ENCODE measurements around the gene C6orf62. TPM values are rescaled to one million over a fixed set of nuclear protein-coding genes. Genes with fewer than 3 reads are reported as not detected.
A peak's percentile ranks its signal among the peaks of the same experiment; 100 is the strongest.
"Not testable (repeated sequence)": the region's sequence is repeated elsewhere in the genome, so short reads cannot be mapped to it uniquely, and the experiment has no call there.

The C6orf62 gene
- total RNA-seq, 1 donor from 2014 or later, result 113 TPM

DNA sequence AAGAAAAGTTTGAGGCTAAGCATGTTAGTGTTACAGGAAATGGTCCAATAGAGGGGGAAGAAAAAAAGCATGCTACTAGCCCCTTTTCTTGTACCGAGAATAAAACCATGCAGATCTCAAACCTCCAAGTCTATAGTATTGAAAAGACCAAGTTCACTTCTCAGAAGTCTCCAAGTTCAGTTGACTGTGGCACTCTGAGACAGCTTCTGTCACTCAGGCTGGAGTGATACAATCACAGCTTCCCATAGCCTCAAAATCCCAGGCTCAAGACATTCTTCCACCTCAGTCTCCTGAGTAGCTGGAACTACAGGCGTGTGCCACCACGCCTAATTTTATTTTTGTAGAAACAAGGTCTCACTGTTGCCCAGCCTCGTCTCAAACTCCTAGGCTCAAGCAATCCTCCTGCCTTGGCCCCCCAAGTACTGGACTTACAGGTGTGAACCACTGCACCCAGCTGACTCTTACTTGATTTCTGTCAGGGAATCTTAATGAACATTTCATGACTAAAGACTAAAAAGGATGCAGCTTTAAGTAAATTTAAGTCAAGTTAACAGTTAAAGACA is 16.2 kb downstream of the C6orf62 start:
- peaks cover 17% of the 10 kb centered on the region for H3K4me1 Mint-ChIP-seq
- H3K27me3 Mint-ChIP-seq, result no peaks in the 10 kb centered on the region
- H3K4me3 Mint-ChIP-seq, result no peak overlapping the region
- intact Hi-C loops (cut with micrococcal nuclease), result loop anchor here (5.0 kb wide), 1 partner anchor 36 kb away; the partner anchor contains the start of genes ACOT13 and TDP2
- DNase-seq, result no peak
- H3K9me3 Mint-ChIP-seq, result no peaks in the 10 kb centered on the region
- no peak overlapping the region for H3K27ac Mint-ChIP-seq
- H3K36me3 Mint-ChIP-seq (ENCODE audit: low read depth), result peaks cover 68% of the 10 kb centered on the region

DNA sequence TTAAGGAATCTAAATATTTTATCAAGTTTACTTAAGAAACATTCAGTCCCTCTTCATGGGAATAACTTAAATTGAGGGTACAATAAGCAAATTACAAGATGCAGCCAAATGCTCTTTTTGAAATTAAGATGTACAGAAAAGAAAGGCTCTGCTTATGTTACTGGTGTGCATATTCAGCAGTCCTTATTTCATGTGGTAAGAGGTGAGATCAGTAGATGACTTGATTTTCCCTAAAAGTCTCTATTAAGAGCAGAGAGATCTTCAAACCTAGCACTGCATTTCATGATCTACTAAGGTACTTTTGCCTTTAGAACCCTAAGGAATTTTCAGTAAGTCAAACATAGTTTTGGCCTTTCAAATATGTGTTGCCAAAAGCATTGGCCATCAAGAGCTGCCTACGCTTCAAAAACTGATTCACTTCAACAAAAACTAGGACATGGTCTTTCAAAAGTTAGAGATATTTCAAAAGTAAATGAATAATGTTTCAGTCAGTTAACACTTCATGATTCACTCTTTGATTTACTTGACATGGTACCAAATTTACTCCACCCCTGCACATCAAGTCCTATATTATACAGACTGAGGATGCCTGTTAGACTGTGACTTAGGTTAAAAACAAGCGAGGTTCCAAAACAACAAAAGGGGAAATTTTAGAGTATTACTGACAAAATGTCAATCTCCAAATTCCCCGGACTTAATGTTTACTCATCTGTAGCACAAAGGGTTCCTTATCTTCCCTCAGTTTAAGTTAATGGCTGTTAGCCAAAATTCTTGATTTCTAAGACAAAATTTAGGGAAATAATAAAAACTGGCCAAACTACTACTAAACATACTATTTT is 19.2 kb downstream of the C6orf62 start:
- no peaks in the 10 kb centered on the region for H3K9me3 Mint-ChIP-seq
- H3K27me3 Mint-ChIP-seq, result no peaks in the 10 kb centered on the region
- peak overlapping the region; percentile 71 for H3K27ac Mint-ChIP-seq

DNA sequence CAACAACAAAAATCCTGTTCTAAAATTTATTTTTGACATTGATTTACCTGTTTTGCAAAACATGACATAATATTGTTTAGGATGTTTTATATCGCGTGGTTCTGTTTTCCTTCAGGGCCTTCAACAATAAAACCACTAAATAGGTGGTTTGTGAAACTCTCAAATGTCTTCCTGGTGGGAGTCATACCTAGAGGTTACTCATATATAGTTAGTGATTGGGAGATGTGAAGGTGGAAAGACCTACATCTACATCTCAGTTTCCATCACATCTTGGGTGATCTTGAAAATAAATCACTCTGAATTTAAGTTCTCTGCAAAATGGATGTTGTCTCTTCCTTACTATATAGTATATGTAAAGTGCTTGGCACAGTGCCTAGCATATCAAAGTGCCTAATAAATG is 22.9 kb downstream of the C6orf62 start:
- no peaks in the 10 kb centered on the region for H3K9me3 Mint-ChIP-seq
- DNase-seq, result no peak
- H3K27ac Mint-ChIP-seq, result peak overlapping the region; percentile 8
- peaks cover 20% of the 10 kb centered on the region for H3K4me1 Mint-ChIP-seq
- no peaks in the 10 kb centered on the region for H3K27me3 Mint-ChIP-seq
- H3K36me3 Mint-ChIP-seq (ENCODE audit: low read depth), result peaks cover 18% of the 10 kb centered on the region
- H3K4me3 Mint-ChIP-seq, result no peak overlapping the region
- intact Hi-C loops (cut with micrococcal nuclease), result loop anchor here (5.0 to 10.0 kb wide), 2 partner anchors 51 to 264 kb away; partner anchors contain the start of gene KIAA0319

More for the DNA sequence above, 19.2 kb downstream of the C6orf62 start:
- intact Hi-C loops (cut with micrococcal nuclease), result loop anchor here (5.0 to 10.0 kb wide), 3 partner anchors 32 to 267 kb away; partner anchors contain the start of genes ACOT13, KIAA0319 and TDP2
- Mint-ChIP-seq H3K4me3 (no peak overlapping the region), H3K4me1 (peaks cover 21% of the 10 kb centered on the region), H3K36me3 (ENCODE audit: low read depth) (peaks cover 42% of the 10 kb centered on the region)
- DNase-seq, result no peak

DNA sequence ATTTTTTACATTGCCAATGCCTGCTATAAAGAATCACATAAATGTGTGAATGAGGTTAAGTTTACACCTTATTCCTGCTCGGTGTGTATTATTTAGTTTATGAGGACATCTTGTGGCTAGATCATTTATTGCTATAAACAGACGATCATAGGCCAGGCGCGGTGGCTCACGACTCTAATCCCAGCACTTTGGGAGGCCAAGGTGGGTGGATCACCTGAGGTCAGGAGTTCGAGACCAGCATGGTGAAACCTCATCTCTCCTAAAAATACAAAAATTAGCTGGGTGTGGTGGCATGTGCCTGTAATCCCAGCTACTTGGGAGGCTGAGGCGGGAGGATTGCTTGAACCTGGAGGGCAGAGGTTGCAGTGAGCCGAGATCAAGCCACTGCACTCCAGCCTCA is 23.3 kb downstream of the C6orf62 start:
- H3K27me3 Mint-ChIP-seq, H3K9me3 Mint-ChIP-seq, H3K4me3 Mint-ChIP-seq, H3K27ac Mint-ChIP-seq: not testable (repeated sequence)
- H3K4me1 Mint-ChIP-seq, result peaks cover 17% of the 10 kb centered on the region
- DNase-seq, result peak; percentile 76
- intact Hi-C loops (cut with micrococcal nuclease), result loop anchor here (1.0 to 10.0 kb wide), 3 partner anchors 51 to 263 kb away; partner anchors contain the start of gene KIAA0319
- H3K36me3 Mint-ChIP-seq (ENCODE audit: low read depth), result peaks cover 14% of the 10 kb centered on the region

DNA sequence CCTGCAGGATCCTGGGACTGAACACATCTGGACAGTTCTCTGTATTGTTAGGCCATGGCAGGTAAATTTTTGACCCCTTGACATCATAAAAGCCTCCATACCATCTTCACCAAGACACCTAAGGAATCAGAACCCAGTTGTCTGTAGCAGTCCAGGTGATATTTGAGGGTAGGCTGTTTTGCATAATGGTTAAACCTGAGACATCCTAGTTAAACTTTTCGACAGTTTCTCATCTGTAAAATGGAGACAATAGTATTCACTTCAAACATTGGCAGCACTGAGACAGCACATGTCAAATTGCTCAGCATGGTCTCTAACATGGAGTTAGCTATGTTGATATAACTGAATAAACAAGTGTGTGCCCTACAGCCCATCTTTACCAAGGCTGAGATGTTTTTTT is 24.8 kb downstream of the C6orf62 start:
- Mint-ChIP-seq H3K4me3 (no peak overlapping the region), H3K27ac (no peak overlapping the region), H3K36me3 (ENCODE audit: low read depth) (peaks cover 7% of the 10 kb centered on the region), H3K9me3 (no peaks in the 10 kb centered on the region), H3K4me1 (peaks cover 10% of the 10 kb centered on the region), H3K27me3 (no peaks in the 10 kb centered on the region)
- intact Hi-C loops (cut with micrococcal nuclease), result loop anchor here (10.0 kb wide), 1 partner anchor 49 kb away; the partner anchor contains the start of gene KIAA0319
- no peak for DNase-seq

DNA sequence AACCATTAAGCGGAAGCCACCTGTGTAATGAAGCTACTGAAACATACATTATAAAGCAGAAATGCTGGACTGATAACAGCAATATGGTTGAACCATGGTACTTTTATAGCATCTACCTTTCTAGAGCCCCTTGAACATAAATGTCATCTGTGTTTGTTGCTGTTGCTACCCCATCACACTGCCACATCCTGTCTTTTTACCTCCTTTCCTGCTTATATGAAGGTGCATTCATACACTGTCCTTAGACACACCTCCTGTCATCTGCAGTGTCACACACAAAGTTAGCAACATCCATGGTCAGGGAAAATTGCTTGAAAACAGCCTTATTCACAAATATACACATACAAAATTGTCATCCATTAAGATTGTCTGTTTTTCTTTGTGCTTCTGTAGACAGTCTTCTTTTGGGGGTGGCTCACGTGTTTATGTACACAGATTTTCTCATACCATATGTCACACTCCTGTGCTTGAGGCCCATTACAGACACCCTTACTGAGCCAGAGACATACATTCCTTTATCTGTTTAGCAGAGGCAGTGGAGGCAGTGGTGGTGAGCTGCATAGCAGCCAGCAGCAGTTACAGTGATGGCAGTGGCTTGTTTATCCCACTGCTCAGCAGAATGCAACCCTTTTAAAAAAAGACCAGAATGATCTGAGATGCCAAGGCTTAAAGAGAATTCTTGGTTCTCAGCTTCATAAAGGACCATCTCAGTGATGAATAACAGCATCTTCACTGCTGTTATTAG is 25.9 kb downstream of the C6orf62 start:
- no peaks in the 10 kb centered on the region for H3K9me3 Mint-ChIP-seq
- intact Hi-C loops (cut with micrococcal nuclease), result loop anchor here (10.0 kb wide), 1 partner anchor 48 kb away; the partner anchor contains the start of gene KIAA0319
- no peak for DNase-seq
- H3K4me1 Mint-ChIP-seq, result peaks cover 10% of the 10 kb centered on the region
- H3K27ac Mint-ChIP-seq, result no peak overlapping the region
- H3K4me3 Mint-ChIP-seq, result no peak overlapping the region
- H3K27me3 Mint-ChIP-seq, result no peaks in the 10 kb centered on the region
- peaks cover 3% of the 10 kb centered on the region for H3K36me3 Mint-ChIP-seq (ENCODE audit: low read depth)

DNA sequence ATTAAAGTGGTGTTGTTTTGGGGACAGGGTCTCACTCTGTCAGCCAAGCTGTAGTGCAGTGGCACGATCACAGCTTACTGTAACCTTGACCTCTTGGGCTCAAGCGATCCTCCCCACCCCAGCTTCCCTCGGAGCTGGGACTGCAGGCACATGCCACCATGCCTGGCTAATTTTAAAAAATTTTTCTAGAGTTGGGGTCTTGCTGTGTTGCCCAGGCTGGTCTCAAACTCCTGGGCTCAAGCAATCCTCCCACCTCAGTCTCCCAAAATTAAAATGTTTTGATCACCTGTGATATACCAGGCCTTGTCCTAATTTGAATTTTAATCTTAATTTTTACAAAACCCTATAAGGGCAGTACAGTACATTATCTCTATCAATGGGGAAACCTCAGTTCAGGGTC is 26.5 kb downstream of the C6orf62 start:
- Mint-ChIP-seq H3K4me3 (no peak overlapping the region), H3K36me3 (ENCODE audit: low read depth) (peaks cover under 1% of the 10 kb centered on the region), H3K27me3 (no peaks in the 10 kb centered on the region), H3K27ac (no peak overlapping the region), H3K4me1 (peaks cover 10% of the 10 kb centered on the region), H3K9me3 (no peaks in the 10 kb centered on the region)
- intact Hi-C loops (cut with micrococcal nuclease), result loop anchor here (10.0 kb wide), 1 partner anchor 48 kb away; the partner anchor contains the start of gene KIAA0319
- DNase-seq, result no peak

DNA sequence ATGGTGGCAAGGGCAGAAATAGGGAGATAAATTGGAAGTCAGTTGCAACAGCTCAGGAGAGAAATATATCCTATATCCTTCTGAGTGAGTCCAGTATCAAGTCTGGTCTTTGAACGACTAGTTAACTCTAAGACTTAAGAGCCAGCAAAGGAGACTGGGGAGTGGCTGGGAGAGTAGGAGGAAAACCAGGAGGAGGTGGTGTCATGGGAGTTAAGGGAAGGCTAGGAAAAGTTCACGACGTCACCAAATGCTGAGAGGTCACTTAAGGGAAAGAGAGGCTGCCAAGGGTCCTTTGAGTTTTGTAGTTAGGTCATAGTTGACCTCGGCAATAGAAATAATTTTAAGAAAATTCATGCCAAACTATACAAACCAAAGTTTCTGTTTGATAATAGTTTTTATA is 27.0 kb downstream of the C6orf62 start:
- H3K27ac Mint-ChIP-seq, result no peak overlapping the region
- peaks cover 10% of the 10 kb centered on the region for H3K4me1 Mint-ChIP-seq
- intact Hi-C loops (cut with micrococcal nuclease), result loop anchor here (10.0 kb wide), 1 partner anchor 47 kb away; the partner anchor contains the start of gene KIAA0319
- peaks cover 3% of the 10 kb centered on the region for H3K36me3 Mint-ChIP-seq (ENCODE audit: low read depth)
- no peak for DNase-seq
- H3K9me3 Mint-ChIP-seq, result no peaks in the 10 kb centered on the region
- no peak overlapping the region for H3K4me3 Mint-ChIP-seq
- no peaks in the 10 kb centered on the region for H3K27me3 Mint-ChIP-seq

DNA sequence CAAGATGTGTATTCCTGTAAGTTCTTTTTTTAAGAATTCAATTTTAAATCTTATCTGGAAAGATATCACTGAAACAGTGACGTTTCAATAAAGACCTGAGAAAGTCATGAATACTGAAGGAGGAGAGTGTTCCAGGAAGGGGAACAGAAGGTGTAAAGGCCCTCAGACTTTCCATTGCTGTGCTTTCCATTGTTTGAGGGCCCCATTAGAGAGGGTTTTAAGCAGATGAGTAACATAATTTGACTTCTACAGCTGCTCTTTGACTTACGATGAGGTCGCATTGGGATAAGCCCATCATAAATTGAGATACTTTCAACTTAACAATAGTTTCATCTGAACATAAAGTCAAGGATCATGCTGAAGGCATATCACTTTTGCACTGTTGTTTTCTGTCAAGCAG is 27.4 kb downstream of the C6orf62 start:
- no peak overlapping the region for H3K4me3 Mint-ChIP-seq
- H3K9me3 Mint-ChIP-seq, result no peaks in the 10 kb centered on the region

DNA sequence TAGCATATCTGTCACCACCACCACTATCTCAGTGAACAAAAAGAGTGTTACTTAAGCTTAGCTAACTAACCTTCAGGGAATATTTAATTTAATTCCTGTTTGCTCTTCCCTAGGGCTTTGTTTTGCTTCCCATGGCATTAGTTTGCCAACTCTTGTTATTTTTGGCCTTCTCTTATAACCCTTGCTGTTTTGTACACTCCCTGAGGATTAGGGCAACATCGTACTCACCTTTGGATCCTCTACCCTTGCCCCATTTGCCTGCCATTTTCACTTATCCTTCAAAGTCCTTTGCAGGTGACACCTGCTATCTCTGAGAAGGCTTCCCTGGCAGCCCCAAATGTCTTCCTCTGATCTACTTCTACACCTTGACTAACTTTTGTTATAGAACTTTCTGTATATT is 28.4 kb downstream of the C6orf62 start:
- no peak overlapping the region for H3K27ac Mint-ChIP-seq
- DNase-seq, result no peak
- peaks cover 3% of the 10 kb centered on the region for H3K36me3 Mint-ChIP-seq (ENCODE audit: low read depth)
- intact Hi-C loops (cut with micrococcal nuclease), result loop anchor here (10.0 kb wide), 1 partner anchor 46 kb away; the partner anchor contains the start of gene KIAA0319
- no peaks in the 10 kb centered on the region for H3K9me3 Mint-ChIP-seq
- H3K4me3 Mint-ChIP-seq, result no peak overlapping the region
- H3K27me3 Mint-ChIP-seq, result no peaks in the 10 kb centered on the region
- peaks cover 6% of the 10 kb centered on the region for H3K4me1 Mint-ChIP-seq

More for the DNA sequence above, 27.4 kb downstream of the C6orf62 start:
- peaks cover 3% of the 10 kb centered on the region for H3K36me3 Mint-ChIP-seq (ENCODE audit: low read depth)
- H3K27ac Mint-ChIP-seq, result no peak overlapping the region
- intact Hi-C loops (cut with micrococcal nuclease), result loop anchor here (10.0 kb wide), 1 partner anchor 47 kb away; the partner anchor contains the start of gene KIAA0319
- peaks cover 10% of the 10 kb centered on the region for H3K4me1 Mint-ChIP-seq
- no peaks in the 10 kb centered on the region for H3K27me3 Mint-ChIP-seq
- DNase-seq, result no peak

DNA sequence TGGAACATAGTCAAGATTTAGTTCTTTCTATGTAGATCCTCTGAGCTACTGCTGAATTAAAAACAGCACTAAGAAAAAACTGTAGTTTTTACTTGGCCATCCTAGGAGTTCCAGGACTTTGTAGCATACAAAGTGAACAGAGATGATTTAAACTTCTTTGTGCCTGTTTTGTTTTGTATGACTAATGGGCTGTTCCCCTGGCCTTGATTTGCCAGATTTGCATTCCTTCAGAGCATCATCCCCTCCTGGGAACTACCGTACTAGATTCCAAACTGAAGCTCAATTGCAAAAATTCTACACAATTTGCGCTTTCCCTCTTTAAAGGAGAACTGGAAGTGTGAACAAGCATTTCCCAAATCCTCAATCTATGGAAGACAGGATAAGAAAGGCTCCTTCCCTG is 29.0 kb downstream of the C6orf62 start:
- intact Hi-C loops (cut with micrococcal nuclease), result loop anchor here (10.0 kb wide), 1 partner anchor 45 kb away; the partner anchor contains the start of gene KIAA0319
- H3K4me1 Mint-ChIP-seq, result peaks cover 4% of the 10 kb centered on the region
- H3K9me3 Mint-ChIP-seq, result no peaks in the 10 kb centered on the region
- H3K27me3 Mint-ChIP-seq, result no peaks in the 10 kb centered on the region
- peaks cover 3% of the 10 kb centered on the region for H3K36me3 Mint-ChIP-seq (ENCODE audit: low read depth)
- H3K4me3 Mint-ChIP-seq, result no peak overlapping the region
- no peak for DNase-seq
- H3K27ac Mint-ChIP-seq, result no peak overlapping the region

DNA sequence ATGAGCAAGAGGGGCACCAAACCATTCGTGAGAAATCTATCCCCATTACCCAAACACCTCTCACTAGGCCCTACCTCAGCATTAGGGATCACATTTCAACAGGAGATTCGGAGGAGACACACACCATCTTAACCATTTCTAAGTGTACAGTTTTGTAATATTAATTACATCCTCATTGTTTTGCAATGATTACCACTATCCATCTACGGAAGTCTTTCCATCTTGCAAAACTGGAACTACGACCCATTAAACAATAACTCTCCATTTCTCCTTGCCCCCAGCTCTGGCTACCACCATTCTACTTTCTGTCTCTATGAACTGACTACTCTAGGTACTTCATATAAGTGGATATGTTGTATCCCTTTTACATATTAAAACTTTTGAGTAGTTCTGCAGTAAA is 32.0 kb downstream of the C6orf62 start:
- Mint-ChIP-seq H3K4me3 (no peak overlapping the region), H3K27ac (no peak overlapping the region), H3K27me3 (no peaks in the 10 kb centered on the region), H3K4me1 (no peaks in the 10 kb centered on the region), H3K36me3 (ENCODE audit: low read depth) (peaks cover 3% of the 10 kb centered on the region), H3K9me3 (no peaks in the 10 kb centered on the region)
- no peak for DNase-seq
- intact Hi-C loops (cut with micrococcal nuclease), result no loop called here

DNA sequence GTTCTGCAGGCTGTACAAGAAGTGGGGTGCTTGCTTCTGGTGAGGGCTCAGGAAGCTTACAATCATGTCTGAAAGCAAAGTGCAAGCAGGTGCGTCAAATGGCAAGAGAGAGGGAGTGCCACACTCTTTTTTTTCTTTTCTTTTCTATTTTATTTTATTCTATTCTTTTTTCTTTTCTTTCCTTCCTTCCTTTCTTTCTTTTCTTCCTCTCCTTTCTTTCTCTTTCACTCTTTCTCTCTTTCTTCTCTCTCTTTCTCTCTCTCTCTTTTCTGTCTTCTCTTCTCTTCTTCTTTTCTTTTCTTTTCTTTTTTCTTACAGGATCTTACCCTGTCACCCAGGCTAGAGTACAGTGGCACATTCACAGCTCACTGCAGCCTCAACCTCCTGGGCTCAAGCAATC is 32.5 kb downstream of the C6orf62 start:
- intact Hi-C loops (cut with micrococcal nuclease), result no loop called here
- Mint-ChIP-seq H3K9me3 (no peaks in the 10 kb centered on the region), H3K4me3 (no peak overlapping the region), H3K4me1 (no peaks in the 10 kb centered on the region), H3K27ac (no peak overlapping the region), H3K36me3 (ENCODE audit: low read depth) (peaks cover 3% of the 10 kb centered on the region), H3K27me3 (no peaks in the 10 kb centered on the region)
- no peak for DNase-seq

All from activated CD4-positive, alpha-beta T cell treated with anti-CD3 and anti-CD28 coated beads, Interleukin-2, amount 10 ng/mL, durations not matched to agents 24 days and 14 days (primary cell).